Measurements from ENCODE around the gene FAM124A.

FAM124A gene

DNA sequence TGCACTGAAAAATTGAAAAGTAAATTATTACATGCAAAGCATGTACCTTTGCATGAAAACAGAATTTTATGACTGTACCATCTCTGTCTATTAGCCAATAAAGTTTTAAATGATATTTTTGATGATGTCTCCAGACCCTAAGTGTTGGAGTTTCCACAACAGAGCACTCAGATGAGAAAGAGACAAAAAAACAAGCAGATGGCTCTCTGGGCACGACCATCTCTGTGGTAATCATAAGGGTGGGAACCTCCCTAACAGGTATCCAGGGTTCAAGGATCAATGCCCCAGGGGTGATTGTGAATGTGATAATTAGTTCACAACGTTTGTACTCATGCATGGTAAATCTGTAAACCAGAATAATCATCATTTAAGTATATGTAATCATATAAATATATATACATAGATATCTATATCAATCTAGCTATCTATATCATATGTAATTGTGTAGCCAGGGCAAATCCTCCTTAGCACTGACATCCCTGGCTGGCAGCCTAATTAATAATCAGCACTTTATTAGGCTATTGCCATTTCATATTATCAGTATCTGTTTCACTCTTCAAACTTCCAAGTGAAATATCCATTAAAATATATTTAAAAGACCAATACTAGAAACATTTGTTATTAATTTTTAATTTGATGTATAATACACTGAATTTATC, 41.2 kb upstream of the FAM124A start:
- Histone ChIP-seq H3K4me3 (ENCODE audit: control insufficient read depth in 1 of 7, extremely low read depth in 1 of 7, insufficient read depth in 4 of 7, low read depth in 2 of 7, low read length in 6 of 7) (no peak overlapping the region), H3K36me3 (ENCODE audit: control insufficient read depth in 4 of 4, insufficient read depth in 4 of 4, low read length in 3 of 4) (no peaks in the 10 kb centered on the region), H3K9me3 (ENCODE audit: control extremely low read depth in 1 of 5, control insufficient read depth in 4 of 5, insufficient read depth in 2 of 5, low read depth in 1 of 5, low read length in 4 of 5) (peaks cover 0 to 7% (median 0%) of the 10 kb centered on the region in 5 experiments), H3K4me1 (ENCODE audit: control extremely low read depth in 1 of 4, control insufficient read depth in 4 of 4, insufficient read depth in 4 of 4, low read length in 3 of 4) (no peaks in the 10 kb centered on the region), H3K27me3 (replicated peaks in 2 of 5; ENCODE audit: control insufficient read depth in 4 of 5, insufficient read depth in 5 of 5, low read length in 4 of 5) (no peaks in the 10 kb centered on the region), H3K27ac (ENCODE audit: insufficient read depth in 1 of 2, low read depth in 1 of 2, low read length in 2 of 2, poor library complexity in 1 of 2, severe bottlenecking in 2 of 2) (no peak overlapping the region)
- no peak for DNase-seq
- ChIA-PET CTCF (no interaction called here), POLR2A (no interaction called here)
- no CpG with 5 or more reads among the region's 2 CpGs for WGBS (ENCODE audit: insufficient coverage)

- Histone ChIP-seq H3K4me1 (ENCODE audit: control extremely low read depth in 1 of 4, control insufficient read depth in 4 of 4, insufficient read depth in 4 of 4, low read length in 3 of 4) (no peaks in the 10 kb centered on the region), H3K9me3 (ENCODE audit: control extremely low read depth in 1 of 5, control insufficient read depth in 4 of 5, insufficient read depth in 2 of 5, low read depth in 1 of 5, low read length in 4 of 5) (peaks cover 0 to 5% (median 0%) of the 10 kb centered on the region in 5 experiments), H3K4me3 (ENCODE audit: control insufficient read depth in 1 of 7, extremely low read depth in 1 of 7, insufficient read depth in 4 of 7, low read depth in 2 of 7, low read length in 6 of 7) (no peak overlapping the region), H3K36me3 (ENCODE audit: control insufficient read depth in 4 of 4, insufficient read depth in 4 of 4, low read length in 3 of 4) (no peaks in the 10 kb centered on the region), H3K27me3 (replicated peaks in 2 of 5; ENCODE audit: control insufficient read depth in 4 of 5, insufficient read depth in 5 of 5, low read length in 4 of 5) (no peaks in the 10 kb centered on the region), H3K27ac (ENCODE audit: insufficient read depth in 1 of 2, low read depth in 1 of 2, low read length in 2 of 2, poor library complexity in 1 of 2, severe bottlenecking in 2 of 2) (no peak overlapping the region)
- 100% methylated on average over 3 of the region's 4 CpGs for WGBS (ENCODE audit: insufficient coverage)
- CTCF ChIA-PET: interaction anchor here (1.0 kb wide), 1 partner anchor 105 kb away, joined by 5 read pairs; no protein-coding TSS in a partner anchor
- no peak for DNase-seq
- POLR2A ChIA-PET: no interaction called here
Measured at GRCh38 chr13:51181786-51182383, 40.3 kb upstream of the FAM124A start.

- WGBS (ENCODE audit: insufficient coverage): 81% methylated on average over 10 of the region's 12 CpGs
- no peaks in the 10 kb centered on the region for H3K36me3 ChIP-seq (ENCODE audit: control insufficient read depth in 4 of 4, insufficient read depth in 4 of 4, low read length in 3 of 4)
- no peak overlapping the region for H3K4me3 ChIP-seq (ENCODE audit: control insufficient read depth in 1 of 7, extremely low read depth in 1 of 7, insufficient read depth in 4 of 7, low read depth in 2 of 7, low read length in 6 of 7)
- CTCF ChIA-PET: no interaction called here
- peak in 2 of 3 donors; percentile 26 to 32 for DNase-seq
- POLR2A ChIA-PET: no interaction called here
- no peak overlapping the region for H3K27ac ChIP-seq (ENCODE audit: insufficient read depth in 1 of 2, low read depth in 1 of 2, low read length in 2 of 2, poor library complexity in 1 of 2, severe bottlenecking in 2 of 2)
- no peaks in the 10 kb centered on the region for H3K4me1 ChIP-seq (ENCODE audit: control extremely low read depth in 1 of 4, control insufficient read depth in 4 of 4, insufficient read depth in 4 of 4, low read length in 3 of 4)
- H3K27me3 ChIP-seq (replicated peaks in 2 of 5; ENCODE audit: control insufficient read depth in 4 of 5, insufficient read depth in 5 of 5, low read length in 4 of 5): no peaks in the 10 kb centered on the region
- no peaks in the 10 kb centered on the region for H3K9me3 ChIP-seq (ENCODE audit: control extremely low read depth in 1 of 5, control insufficient read depth in 4 of 5, insufficient read depth in 2 of 5, low read depth in 1 of 5, low read length in 4 of 5)
Measured at GRCh38 chr13:51191743-51192142, 30.5 kb upstream of the FAM124A start.

GRCh38 chr13:51192348-51192747, 29.9 kb upstream of the FAM124A start:
- POLR2A ChIA-PET: no interaction called here
- no peak overlapping the region for H3K4me3 ChIP-seq (ENCODE audit: control insufficient read depth in 1 of 7, extremely low read depth in 1 of 7, insufficient read depth in 4 of 7, low read depth in 2 of 7, low read length in 6 of 7)
- no peaks in the 10 kb centered on the region for H3K27me3 ChIP-seq (replicated peaks in 2 of 5; ENCODE audit: control insufficient read depth in 4 of 5, insufficient read depth in 5 of 5, low read length in 4 of 5)
- no peaks in the 10 kb centered on the region for H3K36me3 ChIP-seq (ENCODE audit: control insufficient read depth in 4 of 4, insufficient read depth in 4 of 4, low read length in 3 of 4)
- CTCF ChIA-PET: no interaction called here
- WGBS (ENCODE audit: insufficient coverage): 100% methylated on average over 1 of the region's 1 CpG
- H3K4me1 ChIP-seq (ENCODE audit: control extremely low read depth in 1 of 4, control insufficient read depth in 4 of 4, insufficient read depth in 4 of 4, low read length in 3 of 4): no peaks in the 10 kb centered on the region
- DNase-seq: no peak
- no peaks in the 10 kb centered on the region for H3K9me3 ChIP-seq (ENCODE audit: control extremely low read depth in 1 of 5, control insufficient read depth in 4 of 5, insufficient read depth in 2 of 5, low read depth in 1 of 5, low read length in 4 of 5)
- H3K27ac ChIP-seq (ENCODE audit: insufficient read depth in 1 of 2, low read depth in 1 of 2, low read length in 2 of 2, poor library complexity in 1 of 2, severe bottlenecking in 2 of 2): no peak overlapping the region

- ChIA-PET CTCF (no interaction called here), POLR2A (no interaction called here)
- Histone ChIP-seq H3K4me1 (ENCODE audit: control extremely low read depth in 1 of 4, control insufficient read depth in 4 of 4, insufficient read depth in 4 of 4, low read length in 3 of 4) (no peaks in the 10 kb centered on the region), H3K27ac (ENCODE audit: insufficient read depth in 1 of 2, low read depth in 1 of 2, low read length in 2 of 2, poor library complexity in 1 of 2, severe bottlenecking in 2 of 2) (no peak overlapping the region), H3K27me3 (replicated peaks in 2 of 5; ENCODE audit: control insufficient read depth in 4 of 5, insufficient read depth in 5 of 5, low read length in 4 of 5) (no peaks in the 10 kb centered on the region), H3K36me3 (ENCODE audit: control insufficient read depth in 4 of 4, insufficient read depth in 4 of 4, low read length in 3 of 4) (no peaks in the 10 kb centered on the region), H3K4me3 (ENCODE audit: control insufficient read depth in 1 of 7, extremely low read depth in 1 of 7, insufficient read depth in 4 of 7, low read depth in 2 of 7, low read length in 6 of 7) (no peak overlapping the region), H3K9me3 (ENCODE audit: control extremely low read depth in 1 of 5, control insufficient read depth in 4 of 5, insufficient read depth in 2 of 5, low read depth in 1 of 5, low read length in 4 of 5) (peaks cover 0 to 2% (median 0%) of the 10 kb centered on the region in 5 experiments)
- WGBS (ENCODE audit: insufficient coverage): no CpG with 5 or more reads among the region's 2 CpGs
- DNase-seq: no peak
Measured at GRCh38 chr13:51193387-51193786, 28.8 kb upstream of the FAM124A start.

DNA sequence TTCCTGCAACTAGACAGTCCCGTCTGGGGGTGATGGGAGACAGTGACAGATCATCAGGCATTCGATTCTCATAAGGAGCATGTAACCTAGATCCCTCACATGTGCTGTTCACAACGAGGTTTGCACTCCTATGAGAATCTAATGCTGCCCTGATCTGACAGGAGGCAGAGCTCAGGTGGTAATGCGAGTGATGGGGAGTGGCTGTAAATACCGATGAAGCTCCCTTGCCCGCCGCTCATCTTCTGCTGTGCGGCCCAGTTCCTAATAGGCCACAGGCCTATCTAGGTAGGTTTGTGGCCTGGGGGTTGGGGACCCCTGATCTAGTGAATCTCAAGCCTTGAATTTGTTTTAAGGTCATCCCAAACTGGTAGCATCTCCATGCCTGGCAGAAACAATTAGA, 27.3 kb upstream of the FAM124A start:
- ChIA-PET POLR2A (no interaction called here), CTCF (no interaction called here)
- 96% methylated on average over 7 of the region's 8 CpGs for WGBS (ENCODE audit: insufficient coverage)
- H3K27ac ChIP-seq (ENCODE audit: insufficient read depth in 1 of 2, low read depth in 1 of 2, low read length in 2 of 2, poor library complexity in 1 of 2, severe bottlenecking in 2 of 2): no peak overlapping the region
- DNase-seq: no peak
- no peaks in the 10 kb centered on the region for H3K4me1 ChIP-seq (ENCODE audit: control extremely low read depth in 1 of 4, control insufficient read depth in 4 of 4, insufficient read depth in 4 of 4, low read length in 3 of 4)
- H3K36me3 ChIP-seq (ENCODE audit: control insufficient read depth in 4 of 4, insufficient read depth in 4 of 4, low read length in 3 of 4): no peaks in the 10 kb centered on the region
- H3K4me3 ChIP-seq (ENCODE audit: control insufficient read depth in 1 of 7, extremely low read depth in 1 of 7, insufficient read depth in 4 of 7, low read depth in 2 of 7, low read length in 6 of 7): no peak overlapping the region
- H3K9me3 ChIP-seq (ENCODE audit: control extremely low read depth in 1 of 5, control insufficient read depth in 4 of 5, insufficient read depth in 2 of 5, low read depth in 1 of 5, low read length in 4 of 5): peaks cover 0 to 6% (median 3%) of the 10 kb centered on the region in 5 experiments
- no peaks in the 10 kb centered on the region for H3K27me3 ChIP-seq (replicated peaks in 2 of 5; ENCODE audit: control insufficient read depth in 4 of 5, insufficient read depth in 5 of 5, low read length in 4 of 5)

DNA sequence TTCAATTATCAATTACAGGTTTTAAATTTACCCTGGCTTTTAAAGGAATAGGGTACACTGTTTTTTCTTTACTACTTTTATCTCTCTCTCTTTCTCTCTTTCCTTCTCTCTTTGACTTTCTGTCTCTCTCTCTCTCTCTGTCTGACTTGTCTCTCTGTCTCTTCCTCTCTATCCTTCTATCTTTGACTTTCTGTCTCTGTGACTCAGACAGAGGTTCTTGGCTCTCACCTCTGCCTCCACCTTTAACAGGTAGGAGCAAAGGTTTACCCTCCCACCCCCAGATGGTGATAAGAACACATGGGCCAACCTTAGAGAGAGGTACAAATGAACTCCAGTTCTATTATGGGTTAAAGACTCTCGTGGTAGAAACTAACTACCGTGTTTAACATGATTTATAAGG, 20.3 kb upstream of the FAM124A start:
- H3K4me3 ChIP-seq (ENCODE audit: control insufficient read depth in 1 of 7, extremely low read depth in 1 of 7, insufficient read depth in 4 of 7, low read depth in 2 of 7, low read length in 6 of 7): no peak overlapping the region
- no peak overlapping the region for H3K27ac ChIP-seq (ENCODE audit: insufficient read depth in 1 of 2, low read depth in 1 of 2, low read length in 2 of 2, poor library complexity in 1 of 2, severe bottlenecking in 2 of 2)
- no peaks in the 10 kb centered on the region for H3K4me1 ChIP-seq (ENCODE audit: control extremely low read depth in 1 of 4, control insufficient read depth in 4 of 4, insufficient read depth in 4 of 4, low read length in 3 of 4)
- CTCF ChIA-PET: no interaction called here
- H3K27me3 ChIP-seq (replicated peaks in 2 of 5; ENCODE audit: control insufficient read depth in 4 of 5, insufficient read depth in 5 of 5, low read length in 4 of 5): peaks cover 0 to 5% (median 0%) of the 10 kb centered on the region in 5 experiments
- H3K9me3 ChIP-seq (ENCODE audit: control extremely low read depth in 1 of 5, control insufficient read depth in 4 of 5, insufficient read depth in 2 of 5, low read depth in 1 of 5, low read length in 4 of 5): peaks cover 0 to 6% (median 3%) of the 10 kb centered on the region in 5 experiments
- WGBS (ENCODE audit: insufficient coverage): no CpG with 5 or more reads among the region's 2 CpGs
- no peak for DNase-seq
- H3K36me3 ChIP-seq (ENCODE audit: control insufficient read depth in 4 of 4, insufficient read depth in 4 of 4, low read length in 3 of 4): no peaks in the 10 kb centered on the region
- POLR2A ChIA-PET: no interaction called here
